ENCODE measurements around the gene ARL15.

ARL15 gene

GRCh38 chr5:54341971-54342370, 31.6 kb upstream of the ARL15 start:
- TF ChIP-seq CTCF (IDR thresholded peaks at IDR 0.05; ENCODE audit: low read depth, low read length): no peak
- DNase-seq (ENCODE audit: low read depth in 2 of 2): no peak
- H3K4me3 ChIP-seq (replicated peaks in 1 of 2; ENCODE audit: low read depth in 2 of 2, low read length in 2 of 2): no peak overlapping the region

GRCh38 chr5:54337523-54337922, 27.1 kb upstream of the ARL15 start:
- no peak for DNase-seq (ENCODE audit: low read depth in 2 of 2)
- H3K4me3 ChIP-seq (replicated peaks in 1 of 2; ENCODE audit: low read depth in 2 of 2, low read length in 2 of 2): no peak overlapping the region
- no peak for TF ChIP-seq CTCF (IDR thresholded peaks at IDR 0.05; ENCODE audit: low read depth, low read length)

GRCh38 chr5:54332720-54333119, 22.3 kb upstream of the ARL15 start:
- no peak for TF ChIP-seq CTCF (IDR thresholded peaks at IDR 0.05; ENCODE audit: low read depth, low read length)
- no peak for DNase-seq (ENCODE audit: low read depth in 2 of 2)
- no peak overlapping the region for H3K4me3 ChIP-seq (replicated peaks in 1 of 2; ENCODE audit: low read depth in 2 of 2, low read length in 2 of 2)

- no peak overlapping the region for H3K4me3 ChIP-seq (replicated peaks in 1 of 2; ENCODE audit: low read depth in 2 of 2, low read length in 2 of 2)
- DNase-seq (ENCODE audit: low read depth in 2 of 2): peak; percentile 79 to 86
- no peak for TF ChIP-seq CTCF (IDR thresholded peaks at IDR 0.05; ENCODE audit: low read depth, low read length)
Measured at GRCh38 chr5:54329731-54330709, 19.6 kb upstream of the ARL15 start.

GRCh38 chr5:54326662-54327270, 16.4 kb upstream of the ARL15 start:
- TF ChIP-seq CTCF (IDR thresholded peaks at IDR 0.05; ENCODE audit: low read depth, low read length): no peak

GRCh38 chr5:54325610-54326311, 15.4 kb upstream of the ARL15 start:
- no peak for TF ChIP-seq CTCF (IDR thresholded peaks at IDR 0.05; ENCODE audit: low read depth, low read length)
- no peak overlapping the region for H3K4me3 ChIP-seq (replicated peaks in 1 of 2; ENCODE audit: low read depth in 2 of 2, low read length in 2 of 2)
- DNase-seq (ENCODE audit: low read depth in 2 of 2): no peak

More at GRCh38 chr5:54326662-54327270, 16.4 kb upstream of the ARL15 start:
- no peak for DNase-seq (ENCODE audit: low read depth in 2 of 2)
- H3K4me3 ChIP-seq (replicated peaks in 1 of 2; ENCODE audit: low read depth in 2 of 2, low read length in 2 of 2): no peak overlapping the region

All from cardiac fibroblast (primary cell).